OCI-M1 (cell line): ENCODE measurements around the gene IFIT3.
"Not testable (repeated sequence)": the region's sequence is repeated elsewhere in the genome, so short reads cannot be mapped to it uniquely, and the experiment has no call there.

ENCODE experiments used
- DNase-seq: peaks from one replicate; lab custom pipeline; 2025; lab: John Stamatoyannopoulos, UW

Gene IFIT3, protein sequence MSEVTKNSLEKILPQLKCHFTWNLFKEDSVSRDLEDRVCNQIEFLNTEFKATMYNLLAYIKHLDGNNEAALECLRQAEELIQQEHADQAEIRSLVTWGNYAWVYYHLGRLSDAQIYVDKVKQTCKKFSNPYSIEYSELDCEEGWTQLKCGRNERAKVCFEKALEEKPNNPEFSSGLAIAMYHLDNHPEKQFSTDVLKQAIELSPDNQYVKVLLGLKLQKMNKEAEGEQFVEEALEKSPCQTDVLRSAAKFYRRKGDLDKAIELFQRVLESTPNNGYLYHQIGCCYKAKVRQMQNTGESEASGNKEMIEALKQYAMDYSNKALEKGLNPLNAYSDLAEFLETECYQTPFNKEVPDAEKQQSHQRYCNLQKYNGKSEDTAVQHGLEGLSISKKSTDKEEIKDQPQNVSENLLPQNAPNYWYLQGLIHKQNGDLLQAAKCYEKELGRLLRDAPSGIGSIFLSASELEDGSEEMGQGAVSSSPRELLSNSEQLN

DNA sequence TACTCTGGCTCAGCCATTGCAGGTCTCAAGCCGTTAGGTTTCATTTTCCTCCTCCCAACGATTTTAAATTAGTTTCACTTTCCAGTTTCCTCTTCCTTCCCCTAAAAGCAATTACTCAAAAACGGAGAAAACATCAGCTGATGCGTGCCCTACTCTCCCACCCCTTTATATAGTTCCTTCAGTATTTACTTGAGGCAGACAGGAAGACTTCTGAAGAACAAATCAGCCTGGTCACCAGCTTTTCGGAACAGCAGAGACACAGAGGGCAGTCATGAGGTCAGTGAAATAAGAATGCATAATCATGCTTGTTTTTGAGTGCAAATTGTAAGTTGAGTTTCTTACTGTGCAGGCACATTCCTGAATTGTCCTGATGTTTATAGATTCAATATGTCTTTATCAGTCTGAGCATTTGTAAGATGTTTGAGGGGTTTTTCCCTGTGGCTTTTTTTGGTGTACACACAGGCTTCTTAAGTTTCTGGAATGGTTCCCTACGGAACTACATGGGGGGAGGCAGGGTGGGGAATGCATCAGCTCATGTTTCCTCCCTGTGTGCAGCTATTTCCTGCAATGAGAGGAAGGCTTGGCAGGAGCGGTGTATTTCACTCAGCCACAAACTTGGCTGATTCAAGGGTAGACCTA is at the start of gene IFIT3:
IFIT3 (plus strand) TSS at position 195 of the 639 bp plus-strand sequence; CDS start at position 272, 77 bp downstream.
- DNase-seq, result peak; percentile 96

DNA sequence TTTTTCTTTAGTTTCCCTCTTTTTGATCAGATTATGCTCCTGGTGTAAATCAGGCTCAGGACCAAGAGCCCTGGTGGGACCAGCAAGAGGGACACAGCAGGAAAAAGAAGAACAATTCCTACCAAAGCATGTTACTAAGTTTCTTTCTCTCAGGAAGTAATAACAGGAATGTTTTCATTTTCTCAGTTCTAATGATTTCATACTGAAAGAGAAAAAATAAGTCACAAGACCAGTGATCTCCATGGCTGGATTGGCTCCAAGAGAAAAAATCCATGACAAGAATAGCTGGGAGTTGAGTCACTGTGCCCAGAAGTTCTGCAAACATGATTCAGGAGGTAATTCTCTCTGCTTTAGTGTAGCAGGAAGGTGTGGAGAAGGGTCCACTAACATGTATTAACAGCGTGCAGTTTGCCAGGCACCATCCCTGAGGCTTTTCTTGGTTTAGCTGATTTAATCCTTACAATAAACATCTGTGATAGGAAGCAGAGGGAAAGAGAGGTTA is 49.7 kb upstream of the IFIT3 start:
- no peak for DNase-seq

DNA sequence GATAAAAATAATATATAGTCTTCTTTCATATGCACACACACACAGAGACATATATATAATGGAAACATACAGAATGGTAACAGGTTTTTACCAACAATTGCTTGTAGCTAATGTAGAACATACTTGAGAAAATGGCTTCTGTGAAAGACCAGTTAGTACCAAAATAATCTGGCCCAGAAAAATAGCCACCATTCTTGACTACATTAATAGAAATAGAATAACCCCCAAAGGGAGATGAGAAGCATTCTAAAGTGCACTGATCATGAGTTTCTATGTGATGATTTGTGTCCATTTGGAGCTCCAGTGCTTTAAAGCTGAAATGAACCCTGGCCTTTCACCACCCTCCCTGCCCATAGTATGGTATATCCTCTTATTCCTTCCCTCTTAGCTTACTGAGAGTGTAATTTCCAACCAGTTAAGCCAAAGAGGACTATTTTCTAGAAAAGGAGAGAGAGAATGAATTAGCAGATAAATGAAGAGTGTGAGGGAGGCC is 48.9 kb upstream of the IFIT3 start:
- no peak for DNase-seq

DNA sequence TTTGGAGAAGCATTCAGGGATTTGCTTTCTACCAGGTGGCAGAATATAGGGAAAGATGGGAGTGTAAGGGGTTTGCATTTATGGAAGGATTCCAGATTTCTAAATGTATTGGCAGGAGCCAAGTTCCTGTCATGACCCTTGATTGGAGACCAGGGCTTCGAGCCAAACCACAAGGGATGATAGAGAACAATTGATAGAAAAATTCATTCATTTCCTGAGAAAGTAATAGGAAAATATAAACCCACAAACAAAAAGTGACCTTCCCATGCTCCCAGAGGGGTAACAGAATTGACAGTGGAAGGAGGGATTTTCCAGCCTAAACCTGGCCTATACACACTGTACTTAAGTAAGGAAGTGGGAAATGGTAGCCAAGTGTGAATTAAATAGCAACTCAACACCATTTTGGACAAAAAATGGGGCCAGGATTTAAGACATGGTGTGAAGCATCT is 48.4 kb upstream of the IFIT3 start:
- peak; percentile 23 for DNase-seq

DNA sequence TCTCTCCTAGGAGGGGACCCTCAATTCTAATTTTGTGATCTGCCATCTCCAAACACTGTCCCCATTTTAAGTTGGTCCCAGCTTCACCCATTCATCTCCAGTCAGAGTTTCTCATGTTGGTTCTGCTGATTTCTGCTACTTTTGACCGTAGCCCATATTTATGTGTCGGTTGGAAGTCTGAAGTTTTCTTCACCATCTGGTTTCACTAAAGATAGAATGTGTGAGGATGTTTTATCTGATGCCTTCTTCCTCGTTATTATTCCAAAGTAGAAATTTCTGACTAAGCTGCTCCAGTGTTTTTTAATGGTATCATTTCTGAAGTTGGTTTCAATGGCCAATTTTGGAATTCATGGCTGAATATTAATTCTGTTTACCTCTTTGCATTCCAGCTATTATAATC is 47.3 kb upstream of the IFIT3 start:
- no peak for DNase-seq

DNA sequence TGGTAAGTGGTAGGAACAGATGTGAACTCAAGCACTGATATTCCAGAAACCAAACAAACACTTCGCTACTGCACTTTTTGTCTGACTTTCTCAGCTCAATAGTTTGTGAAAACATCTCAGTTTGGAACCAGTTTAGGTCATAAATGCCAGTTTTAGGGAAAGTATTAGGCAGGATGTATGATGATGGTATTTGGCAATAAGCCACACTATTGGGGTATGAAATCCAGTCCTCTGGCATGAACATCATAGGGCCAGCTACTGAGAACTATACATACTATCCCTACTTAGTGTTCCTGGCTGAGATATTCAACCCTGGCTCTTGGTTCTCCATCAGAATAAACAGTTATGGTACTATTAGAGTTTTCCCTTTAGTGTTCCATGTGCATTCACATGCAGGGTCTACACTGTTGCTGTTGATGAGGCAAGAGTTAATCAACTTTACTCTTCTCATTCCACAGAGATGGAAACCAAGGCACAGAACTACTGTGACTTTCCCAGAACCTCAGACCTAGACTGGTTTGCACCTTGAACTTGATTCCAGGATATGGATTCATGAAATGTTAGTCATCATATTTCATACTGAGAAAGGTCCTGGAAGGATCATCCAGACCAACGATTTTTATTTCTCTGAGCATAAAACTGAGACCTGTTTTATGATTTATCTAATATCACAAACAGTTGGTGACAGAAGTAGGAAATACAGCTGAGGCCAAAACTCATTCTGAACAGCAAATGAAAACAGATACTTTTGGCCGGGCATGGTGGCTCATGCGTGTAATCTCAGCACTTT is 46.0 kb upstream of the IFIT3 start:
- no peak for DNase-seq

DNA sequence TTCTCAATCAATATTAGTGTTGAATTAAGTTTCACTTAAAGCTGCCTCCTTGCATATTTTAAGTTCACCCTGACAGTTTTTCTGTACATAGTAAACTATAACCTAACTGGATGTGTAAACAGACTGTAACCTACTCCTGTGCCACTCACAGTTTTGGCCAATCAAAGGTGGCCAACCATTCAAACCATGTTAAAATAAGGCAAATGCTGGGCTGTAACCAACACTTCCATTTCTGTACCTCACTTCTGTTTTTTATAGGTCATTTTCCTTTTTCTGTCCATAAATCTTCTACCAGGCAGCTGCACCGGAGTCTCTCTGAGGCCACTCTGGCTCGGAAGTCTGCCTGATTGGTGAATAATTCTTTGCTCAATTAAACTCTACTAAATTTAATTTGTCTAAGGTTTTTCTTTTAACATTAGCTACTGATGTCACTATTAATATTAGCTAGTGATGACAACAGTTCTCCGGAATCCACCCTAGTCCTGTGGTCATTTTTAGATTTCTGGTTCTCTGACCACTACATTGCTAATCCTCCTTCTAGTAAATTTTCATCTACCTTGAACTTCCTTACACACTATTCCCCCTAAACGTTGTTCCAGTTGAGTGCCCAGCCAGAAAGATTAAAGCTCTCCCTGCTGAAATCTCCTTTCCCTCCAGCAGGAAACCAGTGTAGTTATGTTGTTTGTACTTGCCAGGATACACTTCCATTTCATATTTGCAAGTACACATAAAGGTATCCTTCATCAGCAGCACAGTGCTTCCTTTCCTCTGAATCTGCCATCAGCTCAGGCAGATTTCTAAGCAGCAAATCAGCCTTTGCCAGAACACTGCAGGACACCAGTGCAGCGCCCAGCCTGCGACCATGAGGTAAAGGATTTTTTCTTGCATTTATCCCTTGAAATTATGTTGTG is 44.5 kb upstream of the IFIT3 start:
- DNase-seq, result no peak

DNA sequence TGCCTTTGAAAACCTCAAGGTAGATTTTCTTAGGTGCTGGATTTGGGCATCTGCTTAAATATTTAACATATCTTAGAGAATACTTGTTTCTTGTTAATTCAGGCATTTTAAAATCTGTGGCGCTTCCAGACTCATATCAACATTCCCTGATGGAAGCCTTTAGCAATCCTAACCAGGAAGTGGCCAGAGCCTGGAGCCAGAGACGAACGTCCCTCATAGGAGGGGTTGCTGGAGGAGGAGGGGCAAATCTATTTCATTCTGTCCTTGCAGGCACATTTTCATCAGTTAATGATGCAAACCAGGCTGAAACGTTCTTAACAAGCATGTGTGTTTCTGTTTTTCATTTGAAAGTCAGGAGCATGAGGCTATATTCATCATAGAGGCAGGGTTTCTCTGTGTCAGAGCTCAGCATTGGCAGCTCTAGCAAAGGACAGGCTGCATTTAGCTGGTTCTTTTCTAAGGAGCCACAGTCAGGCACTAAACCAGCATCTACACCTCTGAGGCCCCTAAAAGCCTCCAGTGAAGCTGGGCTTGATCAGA is 43.8 kb upstream of the IFIT3 start:
- DNase-seq, result no peak

DNA sequence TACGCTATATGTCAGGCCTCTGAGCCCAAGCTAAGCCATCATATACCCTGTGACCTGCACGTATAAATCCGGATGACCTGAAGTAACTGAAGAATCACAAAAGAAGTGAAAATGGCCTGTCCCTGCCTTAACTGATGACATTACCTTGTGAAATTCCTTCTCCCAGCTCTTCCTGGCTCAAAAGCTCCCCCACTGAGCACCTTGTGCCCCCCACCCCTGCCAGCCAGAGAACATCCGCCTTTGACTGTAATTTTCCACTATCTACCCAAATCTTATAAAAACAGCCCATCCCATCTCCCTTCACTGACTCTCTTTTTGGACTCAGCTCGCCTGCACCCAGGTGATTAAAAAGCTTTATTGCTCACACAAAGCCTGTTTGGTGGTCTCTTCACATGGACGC is 43.1 kb upstream of the IFIT3 start:
- DNase-seq, result not testable (repeated sequence)

DNA sequence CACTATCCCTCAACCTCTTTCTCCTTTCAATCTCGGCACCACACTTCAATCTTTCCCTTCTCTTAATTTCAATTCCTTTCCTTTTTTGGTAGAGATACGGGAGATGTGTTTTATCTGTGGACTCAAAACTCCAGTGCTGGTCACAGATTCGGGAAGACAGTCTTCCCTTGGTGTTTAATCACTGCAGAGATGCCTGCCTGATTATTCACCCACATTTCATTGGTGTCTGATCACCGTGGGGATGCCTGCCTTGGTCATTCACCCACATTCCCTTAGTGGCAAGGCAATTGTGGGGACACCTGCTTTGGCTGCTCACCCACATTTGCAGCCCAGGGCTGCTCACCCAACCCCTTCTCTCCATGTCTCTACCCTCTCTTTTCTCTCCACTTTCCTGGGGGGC is 42.5 kb upstream of the IFIT3 start:
- not testable (repeated sequence) for DNase-seq

DNA sequence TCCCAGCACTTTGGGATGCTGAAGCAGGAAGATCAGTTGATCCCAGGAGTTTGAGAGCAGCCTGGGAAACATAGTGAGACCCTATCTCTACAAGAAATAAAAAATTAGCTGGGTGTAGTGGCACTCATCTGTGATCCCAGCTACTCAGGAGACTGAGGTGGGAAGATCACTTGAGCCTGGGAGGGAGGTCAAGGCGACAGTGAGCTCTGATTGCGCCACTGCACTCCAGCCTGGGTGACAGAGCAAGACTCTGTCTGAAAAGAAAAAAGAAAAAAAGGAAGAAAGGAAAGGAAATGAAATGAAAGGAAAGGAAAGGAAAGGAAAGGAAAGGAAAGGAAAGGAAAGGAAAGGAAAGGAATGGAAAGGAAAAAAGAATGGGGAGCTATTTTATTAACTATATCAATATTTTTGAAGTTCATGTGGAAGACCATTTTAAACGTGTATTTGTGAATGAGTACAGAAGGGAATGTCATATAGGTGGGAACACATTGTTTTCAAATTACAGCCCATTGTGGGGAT is 33.0 kb upstream of the IFIT3 start:
- no peak for DNase-seq

DNA sequence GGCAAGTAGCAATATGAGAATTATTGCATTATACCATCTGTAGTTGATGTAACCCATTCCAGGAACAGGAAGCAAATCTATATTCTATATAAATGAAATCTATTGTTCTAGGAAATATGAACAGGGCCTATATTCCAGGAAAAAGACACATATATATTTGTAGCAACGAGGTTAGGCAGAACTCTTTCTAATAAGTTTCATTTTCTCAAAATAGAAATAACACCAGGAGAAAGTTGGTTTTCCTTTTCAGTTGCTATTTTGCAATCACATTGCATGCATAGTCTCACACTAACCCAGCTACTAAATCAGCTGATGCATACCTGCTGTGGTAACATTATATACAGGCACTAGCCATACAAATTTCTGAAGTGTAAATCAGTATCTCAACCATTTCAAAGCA is 32.2 kb upstream of the IFIT3 start:
- peak; percentile 95 for DNase-seq

DNA sequence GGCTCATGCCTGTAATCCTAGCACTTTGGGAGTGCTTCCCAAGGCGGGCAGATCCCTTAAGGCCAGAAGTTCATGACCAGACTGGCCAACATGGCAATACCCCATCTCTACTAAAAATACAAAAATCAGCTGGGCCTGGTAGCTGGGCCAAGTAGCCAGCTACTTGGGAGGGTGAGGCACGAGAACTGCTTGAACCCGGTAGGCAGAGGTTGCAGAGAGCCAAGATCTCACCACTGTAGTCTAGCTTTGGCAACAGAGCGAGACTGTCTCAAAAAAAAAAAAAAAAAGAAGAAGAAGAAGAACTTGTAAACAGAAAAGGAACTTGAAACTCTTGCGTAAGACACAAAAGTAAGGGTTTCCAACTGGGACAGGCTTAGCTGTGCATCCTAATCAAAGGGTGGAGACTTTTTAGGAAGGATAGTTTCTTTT is 31.6 kb upstream of the IFIT3 start:
- DNase-seq, result peak; percentile 90

DNA sequence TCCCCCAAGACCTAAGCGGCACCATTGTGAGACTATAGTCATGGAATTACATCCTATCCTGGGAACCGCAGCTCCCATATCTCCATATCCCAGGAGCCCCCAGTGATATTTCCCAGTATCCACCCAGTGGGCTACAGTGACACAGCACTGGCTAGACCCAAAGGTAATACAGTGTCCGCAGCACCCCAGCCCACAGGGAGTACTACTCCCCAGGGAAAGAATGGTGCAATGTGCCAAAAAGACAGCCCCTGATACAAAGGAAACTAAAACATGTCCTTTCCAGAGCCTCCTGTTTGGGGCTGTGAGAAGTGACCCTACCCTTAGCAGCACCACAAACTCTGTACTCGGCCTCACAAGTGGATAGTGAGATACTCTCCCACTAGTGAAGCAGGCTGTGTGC is 30.4 kb upstream of the IFIT3 start:
- DNase-seq, result no peak

DNA sequence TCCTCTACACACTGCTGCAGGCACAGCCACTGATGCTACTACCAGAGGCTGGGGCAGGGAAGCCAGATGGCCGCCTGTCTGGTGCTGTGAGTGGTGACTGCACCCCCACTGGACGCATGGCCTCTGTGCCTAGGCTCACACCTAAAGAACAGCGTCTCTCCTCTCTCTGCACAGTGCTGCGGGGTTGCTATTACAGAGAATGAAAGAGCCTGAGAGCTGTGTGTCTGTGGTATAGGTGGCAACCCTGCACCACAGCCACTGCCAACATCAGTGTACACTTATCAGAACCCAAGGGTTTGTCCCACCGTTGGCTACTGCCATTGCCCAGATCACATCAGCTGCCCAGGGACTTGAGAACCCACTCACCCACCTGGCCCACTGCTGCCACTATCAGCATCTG is 30.0 kb upstream of the IFIT3 start:
- no peak for DNase-seq

DNA sequence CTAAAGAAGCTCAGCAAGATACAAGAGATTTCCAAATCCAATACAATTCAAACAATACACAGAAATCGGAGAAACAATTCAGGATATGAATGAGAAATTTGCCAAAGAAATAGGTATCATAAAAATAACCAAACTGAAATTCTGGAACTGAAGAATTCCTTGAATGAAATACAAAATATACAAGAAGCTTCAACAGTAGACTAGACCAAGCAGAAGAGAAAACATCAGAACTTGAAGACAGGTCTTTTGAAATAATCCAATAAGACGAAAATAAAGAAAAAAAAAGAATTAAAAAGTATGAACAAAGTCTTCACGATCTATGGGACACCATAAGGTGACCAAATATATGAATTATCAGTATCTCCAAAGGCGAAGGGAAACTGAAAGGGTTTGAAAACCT is 28.8 kb upstream of the IFIT3 start:
- no peak for DNase-seq

DNA sequence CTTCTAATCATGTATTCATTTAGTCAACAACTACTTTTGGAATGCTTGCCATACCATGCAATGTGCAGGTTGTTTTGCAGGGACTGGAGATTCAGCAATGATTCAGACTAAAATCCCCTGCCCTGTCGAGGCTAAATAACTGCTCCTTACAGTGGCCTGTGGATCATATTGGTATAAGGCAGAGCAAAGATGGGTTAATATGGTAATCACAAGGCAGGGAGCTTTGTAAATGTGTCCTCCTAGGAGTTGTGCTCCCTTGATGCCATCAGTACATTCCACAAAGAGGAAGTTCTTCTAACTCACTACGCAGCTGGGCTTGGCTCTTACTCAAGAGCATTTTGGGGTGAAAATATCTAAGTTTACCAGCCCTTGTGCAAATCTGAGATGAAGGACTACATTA is 26.6 kb upstream of the IFIT3 start:
- DNase-seq, result peak; percentile 93

DNA sequence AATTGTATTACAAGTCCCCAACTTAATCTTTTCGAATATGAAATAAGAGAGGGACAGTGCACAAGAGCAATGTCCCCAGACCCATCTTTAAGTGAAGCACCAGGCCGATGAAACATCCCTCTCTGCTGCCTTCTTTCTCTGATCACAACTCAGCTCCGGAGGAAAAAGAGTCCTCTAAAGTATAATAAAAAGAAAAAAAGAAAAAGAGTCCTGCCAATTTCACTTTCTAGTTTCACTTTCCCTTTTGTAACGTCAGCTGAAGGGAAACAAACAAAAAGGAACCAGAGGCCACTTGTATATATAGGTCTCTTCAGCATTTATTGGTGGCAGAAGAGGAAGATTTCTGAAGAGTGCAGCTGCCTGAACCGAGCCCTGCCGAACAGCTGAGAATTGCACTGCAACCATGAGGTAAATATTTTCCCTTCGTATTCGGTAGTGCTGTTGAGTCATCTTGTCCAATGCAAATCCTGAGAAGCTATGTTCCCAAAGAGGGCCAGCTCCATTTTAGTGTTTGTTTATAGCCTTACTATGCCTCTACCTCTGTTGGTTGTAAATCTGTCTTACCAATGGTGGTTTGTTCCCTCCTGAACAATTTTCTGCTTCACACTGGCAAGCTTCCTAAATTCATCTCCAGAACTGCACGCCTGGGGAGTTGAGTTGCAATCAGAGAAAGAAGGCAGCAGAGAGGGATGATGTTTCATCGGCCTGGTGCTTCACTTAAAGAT is 25.9 kb upstream of the IFIT3 start, which contains the start of gene IFIT2:
IFIT2 (plus strand) TSS at position 326 of the 725 bp plus-strand sequence; CDS start at position 404, 78 bp downstream.
- peak; percentile 91 for DNase-seq

DNA sequence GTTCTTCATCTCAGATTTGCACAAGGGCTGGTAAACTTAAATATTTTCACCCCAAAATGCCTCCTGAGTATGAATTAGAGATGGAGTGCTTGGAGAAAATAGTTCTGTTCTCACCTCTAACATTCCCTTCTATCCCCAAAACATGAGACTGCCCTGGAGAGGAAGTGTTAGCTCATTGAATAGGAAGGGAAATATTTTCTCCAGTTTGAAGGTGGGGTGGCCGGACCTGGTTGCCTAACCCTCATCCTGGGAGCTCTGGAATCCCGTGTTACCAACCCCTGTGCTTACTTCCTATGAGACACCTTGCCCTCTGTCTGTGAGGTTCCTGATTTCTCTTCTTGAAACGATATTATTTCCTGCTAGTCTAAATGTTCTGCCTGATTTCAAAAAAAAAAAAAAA is 25.2 kb upstream of the IFIT3 start:
- peak; percentile 47 for DNase-seq

DNA sequence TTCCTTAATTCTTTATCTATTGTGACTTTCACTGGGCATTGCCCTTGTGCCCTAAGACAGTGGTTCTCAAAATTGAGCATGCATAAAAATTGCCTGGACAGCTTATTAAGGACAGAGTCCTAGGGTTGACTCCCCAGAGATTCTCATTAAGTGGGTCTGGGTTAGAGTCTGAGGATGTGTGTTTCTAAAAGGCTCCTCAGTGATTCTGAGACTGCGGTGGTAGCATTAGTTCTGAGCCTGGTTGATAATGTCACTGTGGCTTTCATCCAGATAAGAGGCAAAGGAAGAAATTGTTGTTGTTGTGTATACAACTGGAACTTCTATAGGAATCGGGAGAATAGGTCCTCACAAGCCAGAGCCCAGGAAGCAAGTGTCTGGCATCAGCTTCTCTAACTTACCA is 24.6 kb upstream of the IFIT3 start:
- DNase-seq, result peak; percentile 47
